Measurements from ENCODE around the gene SAP30BP. TPM values are rescaled to one million over a fixed set of nuclear protein-coding genes. Genes with fewer than 3 reads are reported as not detected.

SAP30BP gene
- total RNA-seq, 1 experiment from 2014 or later: 126 TPM

DNA sequence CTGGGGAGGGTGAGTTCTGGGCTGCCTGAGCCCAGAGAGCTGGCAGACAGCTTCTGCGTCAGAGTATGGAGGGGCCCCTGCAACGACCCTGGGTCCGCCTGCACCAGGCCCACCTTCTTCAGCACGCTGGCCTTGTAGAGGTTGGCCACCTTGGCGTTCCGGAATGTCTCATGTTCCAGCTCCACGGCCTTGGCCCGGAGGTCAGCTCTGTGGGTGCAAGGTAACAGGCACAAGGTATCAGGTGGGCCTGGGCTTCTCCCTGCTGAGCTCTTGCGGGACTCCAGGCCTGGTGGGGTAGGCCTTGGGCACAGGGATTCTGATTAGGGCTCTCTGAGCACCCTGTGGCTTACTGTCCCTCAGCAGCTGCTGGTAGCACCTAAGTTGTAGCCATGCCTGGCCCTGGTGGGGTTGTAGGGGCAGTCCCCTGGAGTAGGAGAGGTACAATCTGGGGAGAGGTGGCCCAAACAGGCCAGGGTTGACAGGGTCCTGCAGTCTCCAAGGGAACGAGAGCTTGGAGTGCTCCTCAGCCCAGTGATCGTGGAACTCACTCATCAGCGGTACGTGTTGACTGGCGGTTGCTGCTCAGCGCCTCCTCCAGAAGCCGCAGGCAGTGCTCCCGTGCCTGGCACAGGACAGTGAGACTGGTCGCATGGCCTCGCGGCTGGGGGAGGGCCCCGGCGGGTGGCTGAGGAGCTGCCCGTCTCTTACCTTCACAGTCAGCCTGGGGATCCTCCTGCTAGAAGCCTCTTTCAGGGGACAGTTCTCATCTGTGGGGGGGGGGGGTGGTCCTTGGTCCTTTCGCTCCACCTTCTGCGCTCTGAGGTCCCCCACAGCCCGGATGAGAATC is 36.8 kb upstream of the SAP30BP start:
- CTCF ChIA-PET: interaction anchor here (0.6 to 1.7 kb wide), 7 partner anchors 11 to 120 kb away, joined by 3 to 7 read pairs (median 5); no protein-coding TSS in a partner anchor

DNA sequence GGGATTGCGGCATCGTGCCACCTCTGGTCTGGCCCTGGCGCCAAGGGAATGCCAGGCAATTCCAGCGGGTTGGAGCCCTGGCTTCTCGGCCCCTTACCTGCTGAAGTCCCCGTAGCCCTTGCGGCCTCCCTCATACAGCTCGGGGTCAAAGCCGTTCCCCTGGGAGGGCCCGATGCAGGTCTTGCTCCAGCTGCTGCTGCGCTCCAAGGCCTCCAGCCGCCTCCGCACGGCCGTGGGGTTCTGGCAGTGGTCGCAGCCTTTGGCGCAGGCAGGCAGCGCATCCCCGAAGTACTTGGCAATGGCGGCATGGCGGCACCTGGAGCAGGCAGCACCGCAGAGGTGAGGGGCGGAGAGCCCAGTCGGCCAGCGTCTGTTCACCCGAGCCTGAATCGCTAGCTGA is 35.8 kb upstream of the SAP30BP start:
- Mint-ChIP-seq H3K36me3 (ENCODE audit: insufficient read depth, unreplicated experiment) (peaks cover 28% of the 10 kb centered on the region), H3K4me3 (ENCODE audit: unreplicated experiment) (no peak overlapping the region), H3K27ac (ENCODE audit: unreplicated experiment) (no peak overlapping the region), H3K9me3 (ENCODE audit: unreplicated experiment) (no peaks in the 10 kb centered on the region), H3K27me3 (ENCODE audit: insufficient read depth, unreplicated experiment) (no peaks in the 10 kb centered on the region), H3K4me1 (ENCODE audit: low read depth, unreplicated experiment) (peaks cover 9% of the 10 kb centered on the region)
- Histone ChIP-seq H3K27me3 (replicated peaks; ENCODE audit: control insufficient read depth, insufficient read depth, low read length) (no peaks in the 10 kb centered on the region), H3K36me3 (ENCODE audit: control insufficient read depth, insufficient read depth, low read length) (peaks cover 7% of the 10 kb centered on the region), H3K4me3 (ENCODE audit: low read depth, low read length) (no peak overlapping the region), H3K4me1 (peaks cover 19% of the 10 kb centered on the region), H3K9me3 (no peaks in the 10 kb centered on the region)
- ChIA-PET CTCF (interaction anchor here (1.0 to 3.1 kb wide), 2 partner anchors 11 to 12 kb away, joined by 3 to 22 read pairs; no protein-coding TSS in a partner anchor), POLR2A (no interaction called here)
- DNase-seq: no peak
- TF ChIP-seq, protein P1, sequence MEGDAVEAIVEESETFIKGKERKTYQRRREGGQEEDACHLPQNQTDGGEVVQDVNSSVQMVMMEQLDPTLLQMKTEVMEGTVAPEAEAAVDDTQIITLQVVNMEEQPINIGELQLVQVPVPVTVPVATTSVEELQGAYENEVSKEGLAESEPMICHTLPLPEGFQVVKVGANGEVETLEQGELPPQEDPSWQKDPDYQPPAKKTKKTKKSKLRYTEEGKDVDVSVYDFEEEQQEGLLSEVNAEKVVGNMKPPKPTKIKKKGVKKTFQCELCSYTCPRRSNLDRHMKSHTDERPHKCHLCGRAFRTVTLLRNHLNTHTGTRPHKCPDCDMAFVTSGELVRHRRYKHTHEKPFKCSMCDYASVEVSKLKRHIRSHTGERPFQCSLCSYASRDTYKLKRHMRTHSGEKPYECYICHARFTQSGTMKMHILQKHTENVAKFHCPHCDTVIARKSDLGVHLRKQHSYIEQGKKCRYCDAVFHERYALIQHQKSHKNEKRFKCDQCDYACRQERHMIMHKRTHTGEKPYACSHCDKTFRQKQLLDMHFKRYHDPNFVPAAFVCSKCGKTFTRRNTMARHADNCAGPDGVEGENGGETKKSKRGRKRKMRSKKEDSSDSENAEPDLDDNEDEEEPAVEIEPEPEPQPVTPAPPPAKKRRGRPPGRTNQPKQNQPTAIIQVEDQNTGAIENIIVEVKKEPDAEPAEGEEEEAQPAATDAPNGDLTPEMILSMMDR (IDR thresholded peaks at IDR 0.05; ENCODE audit: insufficient read depth in 1 of 2, low read depth in 1 of 2, low read length in 1 of 2, severe bottlenecking in 1 of 2, unreplicated experiment in 1 of 2): no peak
- intact Hi-C loops (cut with micrococcal nuclease; ENCODE audit: unreplicated experiment): no loop called here
- no TSS peak for BruUV-seq (replicated peaks)

More for the DNA sequence above, 36.8 kb upstream of the SAP30BP start:
- TF ChIP-seq, protein P1 (IDR thresholded peaks at IDR 0.05; ENCODE audit: insufficient read depth in 1 of 2, low read depth in 1 of 2, low read length in 1 of 2, severe bottlenecking in 1 of 2, unreplicated experiment in 1 of 2): no peak
- BruUV-seq (replicated peaks): no TSS peak
- H3K4me3 ChIP-seq (ENCODE audit: low read depth, low read length): no peak overlapping the region
- Mint-ChIP-seq H3K4me1 (ENCODE audit: low read depth, unreplicated experiment) (peaks cover 9% of the 10 kb centered on the region), H3K9me3 (ENCODE audit: unreplicated experiment) (no peaks in the 10 kb centered on the region), H3K4me3 (ENCODE audit: unreplicated experiment) (no peak overlapping the region), H3K27ac (ENCODE audit: unreplicated experiment) (no peak overlapping the region), H3K27me3 (ENCODE audit: insufficient read depth, unreplicated experiment) (no peaks in the 10 kb centered on the region), H3K36me3 (ENCODE audit: insufficient read depth, unreplicated experiment) (peaks cover 21% of the 10 kb centered on the region)
- no peak for DNase-seq
- POLR2A ChIA-PET: no interaction called here
- H3K36me3 ChIP-seq (ENCODE audit: control insufficient read depth, insufficient read depth, low read length): peaks cover 7% of the 10 kb centered on the region
- no peaks in the 10 kb centered on the region for H3K9me3 ChIP-seq
- intact Hi-C loops (cut with micrococcal nuclease; ENCODE audit: unreplicated experiment): no loop called here
- H3K4me1 ChIP-seq: peaks cover 19% of the 10 kb centered on the region
- no peaks in the 10 kb centered on the region for H3K27me3 ChIP-seq (replicated peaks; ENCODE audit: control insufficient read depth, insufficient read depth, low read length)

DNA sequence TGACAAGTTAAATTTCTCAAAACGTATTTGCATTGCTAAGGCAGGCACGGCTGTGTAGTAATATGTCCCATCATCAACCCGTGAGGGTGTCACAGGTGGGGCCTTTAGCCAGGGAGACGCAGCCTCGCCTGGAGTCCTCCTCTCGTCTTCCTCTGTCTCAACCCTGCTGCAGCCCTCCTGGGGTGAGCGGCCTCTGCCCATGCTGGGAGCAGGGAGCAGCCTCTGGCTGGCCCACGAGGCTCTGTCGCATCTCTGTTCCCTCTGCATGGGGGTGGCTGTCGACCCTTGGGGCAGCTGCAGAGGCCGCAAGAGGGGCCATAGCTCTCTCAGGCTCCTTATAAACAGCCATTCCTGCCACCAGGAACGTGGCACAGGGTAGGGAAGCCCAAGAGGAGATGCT is 34.7 kb upstream of the SAP30BP start:
- H3K4me1 ChIP-seq: peaks cover 19% of the 10 kb centered on the region
- peaks cover 7% of the 10 kb centered on the region for H3K36me3 ChIP-seq (ENCODE audit: control insufficient read depth, insufficient read depth, low read length)
- intact Hi-C loops (cut with micrococcal nuclease; ENCODE audit: unreplicated experiment): loop anchor here (2.0 kb wide), 1 partner anchor 14 kb away; a partner anchor contains a TSS
- Mint-ChIP-seq H3K4me3 (ENCODE audit: unreplicated experiment) (no peak overlapping the region), H3K36me3 (ENCODE audit: insufficient read depth, unreplicated experiment) (peaks cover 28% of the 10 kb centered on the region), H3K4me1 (ENCODE audit: low read depth, unreplicated experiment) (peaks cover 9% of the 10 kb centered on the region), H3K9me3 (ENCODE audit: unreplicated experiment) (no peaks in the 10 kb centered on the region), H3K27ac (ENCODE audit: unreplicated experiment) (no peak overlapping the region), H3K27me3 (ENCODE audit: insufficient read depth, unreplicated experiment) (no peaks in the 10 kb centered on the region)
- no peak for DNase-seq
- ChIA-PET CTCF (interaction anchor here (0.5 to 3.1 kb wide), 40 partner anchors 8 to 673 kb away, joined by 3 to 143 read pairs (median 6); partner anchors contain the start of genes GALK1, ITGB4, MIF4GD and TMEM94), POLR2A (interaction anchor here (0.5 to 2.1 kb wide), 4 partner anchors 13 to 106 kb away, joined by 3 to 13 read pairs (median 4); partner anchors contain the start of genes RECQL5 and SAP30BP)
- no peaks in the 10 kb centered on the region for H3K9me3 ChIP-seq
- TF ChIP-seq, protein P1 (IDR thresholded peaks at IDR 0.05; ENCODE audit: insufficient read depth in 1 of 2, low read depth in 1 of 2, low read length in 1 of 2, severe bottlenecking in 1 of 2, unreplicated experiment in 1 of 2): no peak
- H3K27me3 ChIP-seq (replicated peaks; ENCODE audit: control insufficient read depth, insufficient read depth, low read length): no peaks in the 10 kb centered on the region
- H3K4me3 ChIP-seq (ENCODE audit: low read depth, low read length): no peak overlapping the region
- no TSS peak for BruUV-seq (replicated peaks)

All from Caco-2 (cell line).